Hematopoietic multipotent progenitor cell treated with erythropoietin and hydrocortisone succinate and interleukin-3 and kit ligand, for 4 days (in vitro differentiated cells): ENCODE results near the gene PUM1.
A peak's percentile ranks its signal among the peaks of the same experiment; 100 is the strongest.
"Not testable (repeated sequence)": the region's sequence is repeated elsewhere in the genome, so short reads cannot be mapped to it uniquely, and the experiment has no call there.

Source experiments
- DNase-seq: peaks from one replicate; pipeline ENCODE4 v3.0.0-alpha.2; 2015

Gene PUM1

DNA sequence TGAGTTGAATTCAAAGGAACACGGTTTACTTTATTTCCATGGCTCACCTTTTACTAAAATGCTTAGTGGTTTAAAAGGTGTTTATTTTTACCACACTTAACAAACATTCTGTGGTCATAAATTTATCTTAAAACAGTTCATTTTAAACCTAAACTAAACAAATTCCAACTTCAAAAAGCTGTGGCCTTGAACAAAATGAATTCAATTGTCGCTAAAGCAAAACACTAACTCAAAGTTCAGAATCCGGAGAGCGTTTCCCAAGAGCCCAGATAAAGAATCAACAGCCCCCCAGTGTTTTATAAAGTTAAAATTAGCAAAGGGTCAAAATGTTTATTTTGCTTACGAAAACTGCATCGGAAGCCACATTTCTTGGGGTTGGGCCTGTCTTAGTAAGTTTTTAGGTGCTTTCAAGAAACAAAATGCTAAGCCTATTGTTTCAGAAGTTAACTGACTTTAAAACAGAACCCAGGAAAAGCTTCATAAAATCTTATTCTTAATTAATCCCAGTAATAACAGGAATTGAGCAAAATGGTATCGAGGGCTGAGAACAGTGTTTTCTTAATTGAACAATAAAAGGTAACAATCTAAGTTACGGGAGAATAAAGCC, 1.3 kb downstream of the PUM1 start:
- peak; percentile 25 for DNase-seq

- DNase-seq = peak; percentile 36
Measured at GRCh38 chr1:31063631-31064030, 1.9 kb downstream of the PUM1 start.

- no peak for DNase-seq
Measured at GRCh38 chr1:31062867-31063380, 2.6 kb downstream of the PUM1 start.

DNA sequence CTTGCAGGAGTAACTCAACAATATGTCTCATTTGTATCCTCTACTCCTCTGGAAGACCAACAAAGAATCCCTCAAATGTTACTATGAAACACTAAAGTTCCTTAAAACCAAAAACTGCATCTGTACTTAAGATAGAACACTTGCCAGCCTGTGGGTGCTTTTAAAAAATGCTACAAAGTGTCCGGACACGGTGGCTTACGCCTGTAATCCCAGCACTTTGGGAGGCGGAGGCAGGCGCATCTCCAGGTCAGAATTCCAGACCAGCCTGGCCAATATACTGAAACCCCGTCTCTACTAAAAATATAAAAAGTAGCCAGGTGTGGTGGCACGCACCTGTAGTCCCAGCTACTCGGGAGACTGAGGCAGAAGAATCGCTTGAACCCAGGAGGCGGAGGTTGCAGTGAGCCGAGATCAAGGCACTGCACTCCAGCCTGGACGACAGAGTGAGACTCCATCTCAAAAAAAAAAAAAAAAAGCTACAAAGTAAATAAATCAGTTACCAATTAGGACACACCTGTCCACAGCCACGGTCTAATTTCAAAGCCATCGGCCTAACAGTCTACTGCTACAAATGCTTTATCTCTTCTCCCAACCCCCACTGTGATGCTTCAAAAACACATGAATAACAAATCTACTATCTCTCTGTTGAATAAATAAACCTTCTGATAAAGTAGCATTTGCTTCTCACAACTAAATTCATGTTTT, 3.2 kb downstream of the PUM1 start:
- not testable (repeated sequence) for DNase-seq

DNA sequence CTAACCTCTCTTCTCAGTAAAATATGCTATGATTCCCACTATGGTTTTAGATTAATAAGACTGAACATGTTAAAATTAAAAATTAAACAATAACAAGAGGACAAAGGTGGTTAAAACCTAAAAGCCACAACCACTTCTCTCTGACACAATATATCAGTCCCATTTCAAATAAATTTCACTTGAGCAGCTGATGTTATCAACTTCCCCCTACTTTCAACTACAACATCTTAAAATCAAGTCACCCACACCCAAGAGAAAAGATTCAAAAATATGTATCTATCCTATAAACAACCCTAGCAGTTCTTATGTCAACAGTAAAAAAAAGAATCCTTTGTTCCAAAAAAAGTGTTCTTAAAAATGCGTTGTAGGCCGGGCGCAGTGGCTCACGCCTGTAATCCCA, 7.5 kb downstream of the PUM1 start:
- peak; percentile 52 for DNase-seq

GRCh38 chr1:31055953-31056352, 9.6 kb downstream of the PUM1 start:
- DNase-seq = no peak

DNA sequence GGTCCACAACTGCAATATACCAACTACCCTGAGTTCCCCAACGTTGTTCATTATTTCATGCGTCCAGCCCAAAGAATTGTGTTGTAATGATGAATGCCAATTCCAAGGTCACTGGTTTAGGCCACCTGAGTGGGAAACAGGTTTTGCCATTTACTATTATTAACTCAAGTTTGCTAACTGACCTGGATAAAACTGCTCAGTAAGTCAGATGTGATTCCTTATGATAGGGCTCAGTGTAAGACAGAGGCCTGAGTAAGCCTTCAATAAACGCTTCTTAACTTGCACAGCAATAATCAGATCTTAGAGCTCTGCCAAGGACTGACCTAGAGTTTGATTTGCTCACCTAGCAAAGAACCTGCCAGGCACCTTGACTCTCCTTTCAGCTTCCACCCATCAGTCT, 10.0 kb downstream of the PUM1 start:
- DNase-seq = no peak

DNA sequence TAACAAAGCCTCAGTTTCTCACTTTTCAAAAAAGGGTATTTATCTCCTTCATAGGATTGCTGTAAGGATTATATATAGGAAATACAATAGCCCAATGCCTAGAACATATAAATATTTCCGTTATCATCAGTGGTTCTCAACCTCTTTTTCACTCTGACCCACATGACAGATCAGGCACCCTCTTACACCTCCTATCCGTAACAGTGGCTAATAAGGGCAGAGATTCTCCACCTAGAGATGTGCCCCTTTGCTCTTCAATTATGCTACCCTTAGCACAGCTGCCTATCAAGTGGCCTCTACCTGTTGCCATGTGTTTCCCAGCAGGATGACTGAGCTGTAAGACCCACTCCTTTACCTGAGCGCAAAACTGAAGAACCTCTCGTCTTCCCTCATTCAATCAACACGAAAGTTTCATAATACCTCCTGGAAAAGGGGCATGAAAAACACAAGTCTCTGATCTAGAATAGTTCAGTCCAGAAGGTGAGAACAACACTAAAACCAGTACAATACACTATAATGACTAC, 10.5 kb downstream of the PUM1 start:
- no peak for DNase-seq

DNA sequence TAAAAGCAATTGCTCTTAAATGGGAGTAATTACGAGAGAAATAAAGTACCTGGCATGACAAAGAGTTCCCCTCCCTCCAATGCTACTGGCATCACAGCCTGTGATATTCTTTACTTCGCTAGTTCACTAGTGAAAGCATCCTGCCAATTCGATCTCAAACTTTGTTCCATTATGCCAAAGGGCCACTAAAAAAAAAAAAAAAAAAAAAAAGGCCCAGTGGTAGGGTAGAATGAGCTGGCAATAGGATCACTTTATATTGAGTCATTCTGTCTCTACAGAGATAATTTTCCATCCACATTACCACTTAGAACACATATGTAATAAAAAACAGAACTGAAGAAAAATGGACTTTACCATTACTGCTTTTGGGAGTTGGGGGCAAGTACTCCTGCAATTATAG, 11.2 kb downstream of the PUM1 start:
- no peak for DNase-seq

GRCh38 chr1:31052613-31053012, 12.9 kb downstream of the PUM1 start:
- DNase-seq = not testable (repeated sequence)

- DNase-seq = no peak
Measured at GRCh38 chr1:31051611-31052010, 13.9 kb downstream of the PUM1 start.

GRCh38 chr1:31047507-31047906, 18.0 kb downstream of the PUM1 start:
- DNase-seq = not testable (repeated sequence)

- DNase-seq = peak; percentile 58
Measured at GRCh38 chr1:31043631-31044030, 21.9 kb downstream of the PUM1 start.

DNA sequence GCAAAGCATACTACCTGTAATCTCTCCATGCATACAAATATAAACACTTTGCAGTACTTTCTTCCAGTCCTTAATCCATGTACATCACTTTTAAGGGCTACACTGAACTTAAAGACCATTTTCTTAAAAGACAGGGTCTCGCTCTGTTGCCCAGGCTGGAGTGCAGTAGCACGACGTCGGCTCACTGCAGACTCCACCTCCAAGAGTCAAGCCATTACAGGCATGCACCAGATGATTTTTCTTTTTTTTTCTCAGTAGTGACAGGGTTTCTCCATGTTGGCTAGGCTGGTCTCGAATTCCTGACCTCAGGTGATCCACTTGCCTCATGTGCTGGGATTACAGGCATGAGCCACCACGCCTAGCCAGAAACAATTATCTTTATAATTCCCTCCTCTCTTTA, 22.9 kb downstream of the PUM1 start:
- DNase-seq = no peak

DNA sequence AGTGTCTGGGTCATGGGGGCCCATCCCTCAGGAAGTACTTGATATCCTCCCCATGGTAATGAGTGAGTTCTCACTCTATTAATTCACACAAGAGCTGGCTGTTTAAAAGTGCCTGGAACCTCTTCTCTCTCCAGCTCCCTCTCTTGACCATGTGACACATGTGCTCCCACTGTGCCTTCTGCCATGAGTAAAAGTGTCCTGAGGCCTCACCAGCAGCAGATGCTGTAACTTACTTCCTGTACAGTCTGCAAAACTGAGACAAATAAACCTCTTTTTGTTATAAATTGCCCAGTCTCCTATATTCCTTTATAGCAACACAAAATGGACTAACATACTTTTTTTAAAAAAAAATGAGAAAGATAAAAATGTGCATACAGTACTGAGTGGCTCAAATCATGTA, 24.0 kb downstream of the PUM1 start:
- DNase-seq = peak; percentile 36

DNA sequence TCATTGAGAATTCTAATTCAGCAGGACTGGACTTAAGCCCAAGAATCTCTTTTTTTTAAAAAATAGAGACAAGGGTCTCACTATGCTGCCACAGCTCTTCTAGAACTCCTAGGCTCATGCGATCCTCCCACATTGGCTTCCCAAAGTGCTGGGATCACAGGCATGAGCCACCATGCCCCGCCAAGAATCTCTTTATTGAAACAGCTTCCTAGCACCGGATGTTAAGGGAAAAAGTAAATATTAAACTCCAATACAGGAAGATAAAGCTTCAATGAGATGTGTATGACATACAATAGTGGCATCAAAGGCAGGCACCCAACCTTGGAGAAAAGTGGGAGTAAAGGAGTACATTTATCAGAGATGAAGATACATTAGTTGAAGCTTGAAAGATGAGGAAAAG, 25.5 kb downstream of the PUM1 start:
- no peak for DNase-seq

- DNase-seq = not testable (repeated sequence)
Measured at GRCh38 chr1:31038935-31039334, 26.6 kb downstream of the PUM1 start.

- no peak for DNase-seq
Measured at GRCh38 chr1:31038360-31038759, 27.2 kb downstream of the PUM1 start.

DNA sequence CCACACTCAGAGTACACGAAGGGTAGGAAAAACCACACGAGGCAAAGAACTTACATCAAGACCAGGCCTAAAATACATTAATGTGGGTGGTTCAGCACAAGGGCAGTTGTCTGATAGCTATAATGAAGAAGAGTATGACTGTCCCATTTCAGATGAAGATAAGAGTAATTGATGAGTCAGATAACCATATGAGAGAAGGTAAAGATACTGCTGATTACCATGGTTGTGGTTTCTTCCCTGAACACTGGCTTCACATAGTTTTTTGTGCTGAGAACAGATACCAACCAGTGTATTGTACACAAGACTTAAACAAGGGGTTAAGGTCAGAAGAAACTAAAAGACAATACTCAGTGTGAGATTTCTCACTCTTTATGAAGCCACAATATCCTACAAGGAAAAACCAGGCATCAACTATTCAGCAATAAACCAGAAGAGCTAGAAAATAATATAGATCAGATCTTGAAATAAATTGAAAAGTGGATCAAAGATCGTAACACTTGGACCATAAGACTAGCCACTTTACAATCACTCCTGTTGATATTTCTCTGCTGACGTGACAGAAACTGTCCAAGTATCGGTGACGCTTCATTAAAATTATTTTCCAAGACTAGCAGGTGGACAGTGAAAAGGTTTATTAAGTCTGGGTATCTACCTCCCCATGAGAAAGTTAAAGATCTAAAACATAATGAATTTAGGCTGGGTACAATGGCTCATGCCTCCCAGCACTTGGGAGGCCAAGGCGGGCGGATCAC, 28.6 kb downstream of the PUM1 start:
- peak; percentile 34 for DNase-seq

DNA sequence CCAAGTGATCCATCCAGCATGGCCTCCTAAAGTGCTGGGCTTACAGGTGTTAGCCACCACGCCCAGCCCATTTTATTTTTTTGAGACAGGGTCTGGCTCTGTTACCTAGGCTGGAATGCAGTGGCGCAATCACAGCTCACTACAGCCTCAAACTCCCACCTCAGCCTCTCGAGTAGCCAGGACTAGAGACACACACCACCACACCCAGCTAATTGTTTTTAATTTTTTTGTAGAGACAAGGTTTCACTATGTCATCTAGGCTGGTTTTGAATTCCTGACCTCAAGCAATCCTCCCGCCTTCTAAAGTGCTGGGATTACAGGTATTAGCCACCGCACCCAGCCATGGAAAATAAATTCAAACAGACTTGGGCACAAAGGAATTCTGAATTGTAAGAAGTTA, 31.9 kb downstream of the PUM1 start:
- no peak for DNase-seq

DNA sequence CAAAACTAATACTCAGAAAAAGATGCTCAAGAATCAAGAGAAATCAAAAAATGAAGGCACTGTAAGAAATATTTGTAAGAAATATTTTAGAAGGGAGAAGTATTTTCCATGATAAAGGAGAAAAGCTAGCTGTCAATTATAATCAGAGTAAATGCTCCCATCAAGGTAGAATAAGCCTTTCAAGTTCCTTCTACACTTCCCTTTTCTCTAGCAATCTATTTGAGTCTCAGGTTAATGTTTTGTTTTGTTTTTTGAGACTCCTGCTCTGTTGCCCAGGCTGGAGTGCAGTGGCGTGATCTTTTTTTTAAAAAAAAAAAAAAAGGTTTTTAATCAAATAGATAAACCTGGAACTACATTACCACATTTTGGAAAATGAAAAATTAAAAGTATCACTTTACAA, 33.3 kb downstream of the PUM1 start:
- no peak for DNase-seq

DNA sequence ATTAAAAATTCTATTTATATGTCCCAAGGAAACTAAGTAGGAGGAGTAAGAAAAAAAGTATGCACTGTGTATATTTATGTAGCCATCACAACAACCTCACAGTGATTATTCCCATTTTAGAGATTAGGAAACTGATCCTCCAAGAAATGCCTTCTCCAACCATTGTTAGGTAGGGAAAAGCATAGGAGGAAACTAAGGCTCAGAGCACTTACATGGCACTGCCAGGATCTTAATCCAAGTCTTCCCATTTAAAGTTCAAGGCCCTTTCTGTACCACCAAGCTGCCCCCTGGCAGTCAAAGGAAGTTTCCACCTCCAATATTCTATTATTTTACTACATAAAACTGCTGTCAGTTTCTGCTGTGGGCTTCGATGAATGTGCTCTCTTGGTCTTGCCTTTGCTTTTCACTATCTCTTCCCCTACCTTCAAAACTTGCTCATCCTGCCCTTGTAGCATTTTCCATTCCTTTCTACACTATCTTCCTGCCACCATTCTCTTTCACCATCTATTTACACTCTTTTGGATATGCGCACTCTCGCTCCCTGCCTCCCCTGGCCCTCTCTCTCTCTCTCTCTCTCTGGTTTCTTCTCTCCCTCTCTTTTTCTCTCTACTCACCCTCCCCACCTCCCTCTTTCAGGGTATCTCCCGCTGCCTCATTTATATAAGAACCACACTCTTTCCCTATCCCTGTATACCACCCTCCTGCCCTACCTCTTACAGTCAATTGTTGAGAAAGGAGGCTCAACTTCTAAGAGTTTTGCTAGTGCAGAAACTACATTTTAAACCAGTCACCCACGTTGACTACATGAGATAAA, 34.0 kb downstream of the PUM1 start:
- DNase-seq = no peak

DNA sequence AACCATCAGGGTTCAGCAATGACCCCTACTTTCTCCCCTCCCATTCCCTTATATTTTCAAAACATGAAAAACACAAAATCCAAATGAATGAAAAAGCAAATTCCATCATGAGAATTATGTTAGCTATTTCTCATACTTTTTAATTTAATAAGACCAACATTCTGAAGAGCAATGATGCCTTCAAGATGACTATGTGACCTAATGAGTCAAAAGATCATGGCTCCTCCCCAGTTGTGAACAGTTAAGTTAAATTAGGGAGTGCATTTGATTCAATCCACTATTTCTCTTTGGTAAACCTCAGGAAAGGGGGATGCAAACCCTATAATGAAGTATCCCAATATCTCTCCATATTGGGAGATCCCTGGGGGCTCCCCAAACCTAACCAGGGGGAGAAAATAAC, 36.5 kb downstream of the PUM1 start:
- no peak for DNase-seq
